K562 (cell line): ENCODE data around the gene SFXN2. TPM values are rescaled to one million over a fixed set of nuclear protein-coding genes. Genes with fewer than 3 reads are reported as not detected.

Source experiments
- ATAC-seq: fragments of 200-7000 bp; cut with Tn5 transposase; 3 replicates; pipeline ENCODE4 v1.9.1; 2020; ENCODE audit warnings: moderate library complexity
- BruUV-seq: library from RNA; stranded (reverse); fragments of 400-500 nt; replicated peaks from 2 replicates; lab custom pipeline; 2021; lab: Mats Ljungman, UMichigan
- CTCF ChIA-PET: fragments of 300-600 bp; formaldehyde crosslinking; extraction: SDS; loops from one replicate; lab custom pipeline; 2021; ENCODE audit warnings: low intra/inter-chr PET ratio; lab: Yijun Ruan, JAX
- POLR2A ChIA-PET: fragments of 300-600, 350-650 bp; sonication (Branson Sonifier 250); formaldehyde crosslinking; extraction: SDS; loops from one replicate; lab custom pipeline; 2021; ENCODE audit warnings: antibody characterized with exemption, inconsistent platforms; lab: Yijun Ruan, JAX
- DNase-seq, 4 experiments: peaks; one replicate each; pipeline versions ENCODE4 v3.0.0 to v3.0.0-alpha.2; 2011 to 2018; ENCODE audit warnings: low spot score in 3 of 4, mixed read lengths in 3 of 4; ENCODE audit errors: extremely low read depth in 1 of 4
- FAIRE-seq: peaks from 2 replicates; lab custom pipeline; 2011; peaks lifted over from hg19 to GRCh38; lab: Jason Lieb, UNC
- H2AFZ ChIP-seq: 2 replicates; pipeline ENCODE4 v1.6.0; 2011; ENCODE audit warnings: low read depth, low read length, control low read depth, inconsistent platforms
- H3K27ac ChIP-seq: fragments of 200-600 bp; 3 replicates; pipeline ENCODE4 v1.8.0; 2011; ENCODE audit warnings: low read depth, mild to moderate bottlenecking, control low read depth, inconsistent platforms, low read length, moderate library complexity, mixed read lengths; ENCODE audit errors: extremely low read depth
- H3K27me3 ChIP-seq, 2 experiments: fragments of 300-600 bp in 1 of 2; 2 replicates in 1 of 2; 3 replicates in 1 of 2; pipeline versions ENCODE4 v1.6.0 to v1.8.0; 2011; ENCODE audit warnings: inconsistent platforms in 2 of 2, low read length in 2 of 2, mild to moderate bottlenecking in 1 of 2, mixed read lengths in 1 of 2, moderate library complexity in 1 of 2; ENCODE audit not compliant: control insufficient read depth in 2 of 2, insufficient read depth in 2 of 2
- H3K36me3 ChIP-seq: fragments of 300-600 bp; 3 replicates; pipeline ENCODE4 v1.8.0; 2011; ENCODE audit warnings: mild to moderate bottlenecking, low read length, inconsistent platforms; ENCODE audit not compliant: control insufficient read depth, insufficient read depth
- H3K4me1 ChIP-seq, 2 experiments: fragments of 200-600 bp in 1 of 2; replicated peaks in 1 of 2; 2 replicates in 1 of 2; 3 replicates in 1 of 2; pipeline versions ENCODE4 v1.5.1 to v1.8.0; 2011; ENCODE audit warnings: inconsistent platforms in 2 of 2, low read length in 2 of 2, mild to moderate bottlenecking in 1 of 2, mixed read lengths in 1 of 2, moderate library complexity in 1 of 2; ENCODE audit not compliant: control insufficient read depth in 2 of 2, insufficient read depth in 2 of 2
- H3K4me2 ChIP-seq: 2 replicates; pipeline ENCODE4 v1.6.1; 2011; ENCODE audit warnings: low read length, control low read depth, inconsistent platforms, mixed read lengths; ENCODE audit not compliant: insufficient read depth
- H3K4me3 ChIP-seq: fragments of 200-600 bp; sonication (generic), shearing (Covaris generic); 2 replicates; pipeline ENCODE4 v1.5.1; 2016; ENCODE audit warnings: control low read depth, inconsistent platforms
- H3K79me2 ChIP-seq: fragments of 200-600 bp; 3 replicates; pipeline ENCODE4 v1.8.0; 2011; ENCODE audit warnings: low read length, inconsistent platforms; ENCODE audit not compliant: control insufficient read depth, insufficient read depth
- H3K9ac ChIP-seq, 2 experiments: 2 replicates each; pipeline versions ENCODE4 v1.6.0 to v1.6.1; 2011; ENCODE audit warnings: low read depth in 2 of 2, low read length in 2 of 2, control low read depth in 1 of 2, inconsistent platforms in 1 of 2, mild to moderate bottlenecking in 1 of 2, mixed read lengths in 1 of 2; ENCODE audit not compliant: insufficient read depth in 1 of 2
- H3K9me1 ChIP-seq: one replicate; pipeline ENCODE4 v1.6.0; 2011; ENCODE audit warnings: inconsistent platforms, mild to moderate bottlenecking, low read length, moderate library complexity; ENCODE audit not compliant: control insufficient read depth, insufficient read depth
- H3K9me3 ChIP-seq: replicated peaks from 2 replicates; pipeline ENCODE4 v1.5.1; 2011; ENCODE audit warnings: low read depth, low read length, inconsistent platforms; ENCODE audit not compliant: control insufficient read depth, insufficient read depth
- H4K20me1 ChIP-seq: replicated peaks from 2 replicates; pipeline ENCODE4 v1.6.1; 2011; ENCODE audit warnings: low read length, inconsistent platforms, mixed read lengths; ENCODE audit not compliant: control insufficient read depth, insufficient read depth
- ASH1L ChIP-seq: fragments of 450-650 bp; IDR thresholded peaks from 2 replicates; pipeline ENCODE4 v1.6.1; 2018; ENCODE audit warnings: borderline replicate concordance, mild to moderate bottlenecking, low read depth; ENCODE audit not compliant: partially characterized antibody
- PHF20 ChIP-seq: fragments of 450-650 bp; IDR thresholded peaks from 2 replicates; pipeline ENCODE4 v1.6.1; 2018; ENCODE audit not compliant: partially characterized antibody
- TARDBP ChIP-seq: fragments of 450-650 bp; IDR thresholded peaks from 2 replicates; pipeline ENCODE4 v1.6.1; 2016
- ZNF445 ChIP-seq: fragments of 250-450 bp; sonication (Bioruptor Pico); IDR thresholded peaks from 2 replicates; pipeline ENCODE4 v1.4.0; 2020; ENCODE audit warnings: low read depth, mild to moderate bottlenecking, moderate library complexity
- WGBS: fragments of 100-300 bp; shearing (Covaris generic); methylation state at CpG from one replicate; pipeline ENCODE4 v1.1.6; 2016; ENCODE audit warnings: low coverage, mixed read lengths; ENCODE audit not compliant: insufficient coverage; ENCODE audit errors: missing lambda C conversion rate; 5-methylcytosine and 5-hydroxymethylcytosine counted together
- in situ Hi-C: fragments of 300-500 bp; cut with MboI; formaldehyde crosslinking; loops from 4 replicates; pipeline ENCODE4 v1.15.0; 2018; ENCODE audit warnings: inconsistent platforms, mixed read lengths
- intact Hi-C: fragments of 100-400 bp; cut with micrococcal nuclease; formaldehyde crosslinking; loops from 2 replicates; pipeline ENCODE4 v1.14.2; 2022
- polyA plus RNA-seq, 8 experiments: library from polyadenylated mRNA; depleted of rRNA in 4 of 8; stranded (reverse) in 5 of 8; unstranded in 3 of 8; fragments of >200 nt; fragmentation: Nextera tagmentation in 2 of 8; fragmentation: Illumina TruSeq in 1 of 8; extraction: Ambion mirVana in 2 of 8; extraction: Trizol in 1 of 8; gene quantifications; 2 replicates each; pipeline versions ENCODE4 v1.2.1 to v1.2.3, GENCODE V29; 2011 to 2014; ENCODE audit warnings: inconsistent platforms in 1 of 8, missing spikeins in 1 of 8
- total RNA-seq, 7 experiments: library from RNA; depleted of rRNA in 6 of 7; stranded (reverse); fragments of >200 nt in 6 of 7; fragmentation: Illumina TruSeq in 2 of 7; extraction: Trizol in 2 of 7; gene quantifications; 2 replicates each; pipeline versions ENCODE4 v1.2.1 to v1.2.3, GENCODE V29; 2011 to 2021; ENCODE audit warnings: low replicate concordance in 1 of 7
- TF ChIP-seq, protein P1 (sequence below): sonication (generic); formaldehyde crosslinking; IDR thresholded peaks from 2 replicates; pipeline ENCODE4 v1.9.0; 2022; ENCODE audit warnings: mild to moderate bottlenecking, missing genetic modification reagents

SFXN2 gene
- total and polyA plus RNA-seq, 9 of the 15 experiments (the other 6 are each of a cell fraction or from before 2014, with no cell fraction given), result 7.3 to 23.8 (median 15.7) TPM

DNA sequence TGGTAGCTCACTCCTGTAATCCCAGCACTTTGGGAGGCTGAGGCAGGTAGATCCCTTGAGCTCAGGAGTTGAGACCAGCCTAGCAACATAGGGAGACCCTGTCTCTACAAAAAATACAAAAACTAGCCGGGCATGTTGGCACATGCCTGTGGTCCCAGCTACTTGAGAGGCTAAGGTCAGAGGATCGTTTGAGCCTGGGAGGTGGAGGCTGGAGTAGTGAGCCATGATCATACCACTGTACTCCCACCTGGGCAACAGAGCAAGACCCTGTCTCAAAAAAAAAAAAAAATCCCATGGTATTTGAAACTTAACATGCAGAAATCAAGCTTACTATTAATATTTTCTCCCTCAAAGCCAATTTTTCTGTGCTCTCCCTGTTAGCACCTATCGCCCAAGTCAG, 5.9 kb downstream of the SFXN2 start:
- DNase-seq (no peak), FAIRE-seq (no peak), ATAC-seq (no peak)
- intact Hi-C loops, result no loop called here
- Histone ChIP-seq H3K9me1 (no peaks in the 10 kb centered on the region), H4K20me1 (no peaks in the 10 kb centered on the region), H3K27me3 (no peaks in the 10 kb centered on the region), H3K36me3 (peaks cover 31% of the 10 kb centered on the region), H3K79me2 (peaks cover 53% of the 10 kb centered on the region), H3K4me2 (no peak overlapping the region), H3K27ac (no peak overlapping the region), H2AFZ (no peak overlapping the region), H3K4me3 (no peak overlapping the region), H3K4me1 (peaks cover 3 to 9% of the 10 kb centered on the region in 2 experiments; a peak in 3 of 5 replicates), H3K9ac (no peak overlapping the region), H3K9me3 (no peaks in the 10 kb centered on the region)
- in situ Hi-C loops, result loop anchor here (5.0 kb wide), 1 partner anchor 182 kb away; no protein-coding TSS in a partner anchor
- ChIA-PET CTCF (no interaction called here), POLR2A (interaction anchor here (0.6 to 0.8 kb wide), 2 partner anchors 204 to 718 kb away, joined by 3 read pairs; no protein-coding TSS in a partner anchor)
- TF ChIP-seq ASH1L (no peak), TARDBP (no peak), PHF20 (no peak), ZNF445 (no peak)
- TF ChIP-seq, protein P1, sequence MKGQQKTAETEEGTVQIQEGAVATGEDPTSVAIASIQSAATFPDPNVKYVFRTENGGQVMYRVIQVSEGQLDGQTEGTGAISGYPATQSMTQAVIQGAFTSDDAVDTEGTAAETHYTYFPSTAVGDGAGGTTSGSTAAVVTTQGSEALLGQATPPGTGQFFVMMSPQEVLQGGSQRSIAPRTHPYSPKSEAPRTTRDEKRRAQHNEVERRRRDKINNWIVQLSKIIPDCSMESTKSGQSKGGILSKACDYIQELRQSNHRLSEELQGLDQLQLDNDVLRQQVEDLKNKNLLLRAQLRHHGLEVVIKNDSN (CRISPR knock-in tag), result no peak
- BruUV-seq, result no TSS peak
- 92% methylated on average over 3 of the region's 3 CpGs for WGBS
